HepG2 (cell line): ENCODE results near the gene ANTKMT. TPM values are rescaled to one million over a fixed set of nuclear protein-coding genes. Genes with fewer than 3 reads are reported as not detected.

Experiments used
- ATAC-seq: fragments of 200-7000 bp; cut with Tn5 transposase; 3 replicates; pipeline ENCODE4 v1.9.1; 2020; ENCODE audit warnings: mild to moderate bottlenecking, moderate library complexity
- BruUV-seq: library from RNA; stranded (reverse); fragments of 400-500 nt; replicated peaks from 2 replicates; lab custom pipeline; 2021; lab: Mats Ljungman, UMichigan
- CTCF ChIA-PET: fragments of 300-600 bp; formaldehyde crosslinking; extraction: SDS; loops from one replicate; lab custom pipeline; 2021; ENCODE audit warnings: low total read pairs, inconsistent platforms, low intra/inter-chr PET ratio; lab: Yijun Ruan, JAX
- POLR2A ChIA-PET: fragments of 350-600 bp; sonication (Branson Sonifier 250); formaldehyde crosslinking; loops from one replicate; lab custom pipeline; 2020; ENCODE audit warnings: antibody characterized with exemption, inconsistent platforms; lab: Yijun Ruan, JAX
- DNase-seq: peaks from one replicate; pipeline ENCODE4 v3.0.0-alpha.2; 2015; ENCODE audit warnings: low spot score
- FAIRE-seq: peaks from 3 replicates; lab custom pipeline; 2011; peaks lifted over from hg19 to GRCh38; lab: Jason Lieb, UNC
- H2AFZ ChIP-seq: one replicate; pipeline ENCODE4 v1.6.1; 2011; ENCODE audit warnings: low read length, inconsistent platforms
- H3K27ac ChIP-seq: fragments of 300-600 bp; 3 replicates; pipeline ENCODE4 v1.8.0; 2011; ENCODE audit warnings: mixed run types, mild to moderate bottlenecking, mixed read lengths, low read length, inconsistent platforms; ENCODE audit not compliant: insufficient read depth; ENCODE audit errors: extremely low read length
- H3K27me3 ChIP-seq, 2 experiments: fragments of 200-600 bp in 1 of 2; 2 replicates in 1 of 2; 3 replicates in 1 of 2; pipeline versions ENCODE4 v1.6.0 to v1.8.0; 2011; ENCODE audit warnings: low read length in 2 of 2, mild to moderate bottlenecking in 2 of 2, moderate library complexity in 2 of 2, inconsistent platforms in 1 of 2; ENCODE audit not compliant: insufficient read depth in 2 of 2, control insufficient read depth in 1 of 2
- H3K36me3 ChIP-seq, 2 experiments: fragments of 200-600 bp in 1 of 2; replicated peaks in 1 of 2; 2 replicates in 1 of 2; 3 replicates in 1 of 2; pipeline versions ENCODE4 v1.5.1 to v1.8.0; 2011; ENCODE audit warnings: low read length in 2 of 2, inconsistent platforms in 1 of 2; ENCODE audit not compliant: insufficient read depth in 2 of 2, control insufficient read depth in 1 of 2
- H3K4me1 ChIP-seq: 2 replicates; pipeline ENCODE4 v1.5.1; 2012; ENCODE audit warnings: low read length, inconsistent platforms; ENCODE audit not compliant: insufficient read depth
- H3K4me2 ChIP-seq: 2 replicates; pipeline ENCODE4 v1.6.0; 2011; ENCODE audit warnings: low read depth, low read length, inconsistent platforms
- H3K4me3 ChIP-seq, 3 experiments: fragments of 200-600 bp in 1 of 3; sonication (generic), shearing (Covaris generic) in 1 of 3; replicated peaks in 1 of 3; 2 replicates each; pipeline ENCODE4 v1.5.1; 2011 to 2016; ENCODE audit warnings: low read length in 3 of 3, inconsistent platforms in 2 of 3, low read depth in 2 of 3, mild to moderate bottlenecking in 2 of 3, control low read depth in 1 of 3, mixed read lengths in 1 of 3; ENCODE audit not compliant: insufficient read depth in 1 of 3
- H3K79me2 ChIP-seq: one replicate; pipeline ENCODE4 v1.6.1; 2011; ENCODE audit warnings: low read length, inconsistent platforms; ENCODE audit not compliant: insufficient read depth
- H3K9ac ChIP-seq: 2 replicates; pipeline ENCODE4 v1.6.0; 2011; ENCODE audit warnings: mild to moderate bottlenecking, low read depth, low read length, inconsistent platforms; ENCODE audit not compliant: insufficient read depth
- H3K9me3 ChIP-seq: 2 replicates; pipeline ENCODE4 v1.5.1; 2012; ENCODE audit warnings: mild to moderate bottlenecking, low read length
- H4K20me1 ChIP-seq: 2 replicates; pipeline ENCODE4 v1.6.0; 2011; ENCODE audit warnings: inconsistent platforms, mild to moderate bottlenecking, low read length, moderate library complexity; ENCODE audit not compliant: insufficient read depth
- AGO1 ChIP-seq: fragments of 200-400 bp; formaldehyde crosslinking; IDR thresholded peaks from 2 replicates; pipeline ENCODE4 v1.6.1; 2017; ENCODE audit warnings: mild to moderate bottlenecking, low read depth, low read length, moderate library complexity; ENCODE audit not compliant: poor library complexity, severe bottlenecking
- IKZF4 ChIP-seq: sonication (generic); formaldehyde crosslinking; IDR thresholded peaks from 2 replicates; pipeline ENCODE4 v1.5.1; 2020; ENCODE audit warnings: borderline replicate concordance, mild to moderate bottlenecking, low read depth, missing genetic modification reagents; ENCODE audit errors: not compliant biosample characterization
- KDM5B ChIP-seq: sonication (generic); formaldehyde crosslinking; IDR thresholded peaks from 2 replicates; pipeline ENCODE4 v1.4.0; 2020; ENCODE audit warnings: missing genetic modification reagents, mild to moderate bottlenecking, borderline replicate concordance
- MTF1 ChIP-seq: sonication (generic); formaldehyde crosslinking; IDR thresholded peaks from 2 replicates; pipeline ENCODE4 v1.5.0; 2020; ENCODE audit warnings: missing genetic modification reagents
- NCOA1 ChIP-seq: sonication (generic); formaldehyde crosslinking; IDR thresholded peaks from 2 replicates; pipeline ENCODE4 v1.9.0; 2021; ENCODE audit warnings: missing genetic modification reagents
- PLRG1 ChIP-seq: fragments of 450-650 bp; conservative IDR thresholded peaks from 2 replicates; pipeline ENCODE4 v1.6.1; 2016
- POGZ ChIP-seq: sonication (generic); formaldehyde crosslinking; IDR thresholded peaks from 2 replicates; pipeline ENCODE4 v1.4.0; 2020; ENCODE audit warnings: mild to moderate bottlenecking, missing genetic modification reagents
- ZBTB7B ChIP-seq: sonication (generic); formaldehyde crosslinking; IDR thresholded peaks from 2 replicates; pipeline ENCODE4 v1.4.0; 2020; ENCODE audit warnings: missing genetic modification reagents
- ZNF160 ChIP-seq: sonication (generic); formaldehyde crosslinking; IDR thresholded peaks from 2 replicates; pipeline ENCODE4 v1.8.0; 2022; ENCODE audit warnings: mild to moderate bottlenecking, inconsistent platforms, missing genetic modification reagents
- ZNF776 ChIP-seq: sonication (generic); formaldehyde crosslinking; IDR thresholded peaks from 2 replicates; pipeline ENCODE4 v1.4.0; 2020; ENCODE audit warnings: mild to moderate bottlenecking, missing genetic modification reagents
- ZSCAN21 ChIP-seq: sonication (generic); formaldehyde crosslinking; IDR thresholded peaks from 2 replicates; pipeline ENCODE4 v1.8.0; 2022; ENCODE audit warnings: mild to moderate bottlenecking, missing genetic modification reagents, moderate library complexity, borderline replicate concordance
- WGBS: methylation state at CpG from one replicate; pipeline ENCODE4 v1.1.6; 2017; ENCODE audit warnings: low lambda C conversion rate; 5-methylcytosine and 5-hydroxymethylcytosine counted together
- in situ Hi-C: cut with HindIII; loops from 2 replicates; pipeline ENCODE4 v1.10.0; 2017; ENCODE audit warnings: low pct_unique_long_range_greater_than_20kb; ENCODE audit not compliant: extremely low pct_ligation_motif_present
- intact Hi-C: fragments of 100-400 bp; cut with micrococcal nuclease; formaldehyde crosslinking; loops from one replicate; pipeline ENCODE4 v1.10.0; 2022; ENCODE audit not compliant: unreplicated experiment
- polyA plus RNA-seq, 8 experiments: library from polyadenylated mRNA; depleted of rRNA in 3 of 8; stranded (reverse) in 7 of 8; unstranded in 1 of 8; fragments of >200 nt; fragmentation: Illumina TruSeq in 4 of 8; extraction: Trizol in 4 of 8; gene quantifications; 2 replicates each; pipeline versions ENCODE4 v1.2.1 to v1.2.3, GENCODE V29; 2011 to 2016; ENCODE audit warnings: low read depth in 4 of 8, missing spikeins in 1 of 8, mixed read lengths in 1 of 8; ENCODE audit not compliant: insufficient read depth in 1 of 8
- total RNA-seq, 5 experiments: library from RNA; depleted of rRNA; stranded (reverse); fragments of >200 nt; fragmentation: Illumina TruSeq; extraction: Trizol; gene quantifications; 2 replicates each; pipeline ENCODE4 v1.2.3, GENCODE V29; 2016; ENCODE audit warnings: low read depth in 1 of 5
- TF ChIP-seq, protein P1 (sequence below): sonication (generic); formaldehyde crosslinking; IDR thresholded peaks from 2 replicates; pipeline ENCODE4 v1.5.1; 2020; ENCODE audit warnings: mild to moderate bottlenecking, missing genetic modification reagents, moderate library complexity
- TF ChIP-seq, protein P2 (sequence below): IDR thresholded peaks from 2 replicates; pipeline ENCODE4 v1.6.1; 2016; ENCODE audit warnings: low read depth, control low read depth
- TF ChIP-seq, protein P3 (sequence below): sonication (generic); formaldehyde crosslinking; IDR thresholded peaks from 2 replicates; pipeline ENCODE4 v1.4.0; 2020; ENCODE audit warnings: missing genetic modification reagents

The ANTKMT gene
- total and polyA plus RNA-seq, 2 of the 13 experiments (the other 11 are each of a cell fraction or from before 2014, with no cell fraction given) = 7.5 to 47.8 TPM

DNA sequence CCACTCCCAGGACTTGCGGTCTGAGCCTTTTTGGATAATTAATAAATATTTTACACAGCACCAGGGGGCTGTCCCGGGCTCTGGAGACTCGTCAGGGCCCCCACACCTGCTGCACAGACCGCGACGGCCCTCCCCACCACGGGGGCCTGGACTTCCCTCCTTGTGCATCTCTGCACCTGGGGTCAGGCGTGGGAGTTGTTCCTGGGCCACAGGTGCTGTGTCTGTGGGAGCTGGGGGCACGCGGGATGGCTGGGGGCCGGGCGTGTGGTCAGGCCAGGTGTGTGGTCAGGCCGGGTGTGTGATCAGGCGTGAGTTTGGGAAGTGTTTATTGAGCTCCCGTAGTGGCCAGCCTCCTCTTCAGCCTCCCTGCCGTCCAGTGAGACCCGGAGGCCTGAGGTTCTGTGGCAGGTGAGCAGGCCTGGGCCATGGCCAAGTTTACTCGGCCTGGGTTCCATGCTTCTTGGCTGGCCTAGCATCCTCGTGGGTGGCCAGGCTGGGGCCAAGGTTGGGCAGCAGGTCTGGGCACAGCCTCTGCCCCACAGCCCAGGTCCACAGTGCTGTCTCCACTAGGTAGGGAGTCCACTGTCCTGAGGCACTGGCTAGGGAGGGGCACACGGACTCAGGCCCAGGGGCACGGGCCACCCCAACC is 42.6 kb upstream of the ANTKMT start:
- Histone ChIP-seq H3K79me2 (peaks cover 16% of the 10 kb centered on the region), H4K20me1 (0 out of 2 replicates have a peak, but pooled peaks cover 3% of the 10 kb centered on the region), H3K9me3 (no peaks in the 10 kb centered on the region), H3K4me3 (peak overlapping the region in 2 of 3 experiments; percentile 61 to 85; a peak in 4 of 6 replicates), H3K9ac (peak overlapping the region; percentile 75), H2AFZ (no peak overlapping the region), H3K4me1 (peaks cover 48% of the 10 kb centered on the region), H3K27ac (peak overlapping the region; percentile 80), H3K36me3 (peaks cover 12 to 17% of the 10 kb centered on the region in 2 experiments; a peak in 4 of 5 replicates), H3K4me2 (peak overlapping the region; percentile 99), H3K27me3 (no peaks in the 10 kb centered on the region; a peak in 1 of 5 replicates)
- ATAC-seq (peak; percentile 2), DNase-seq (no peak), FAIRE-seq (no peak)
- ChIA-PET POLR2A (interaction anchor here (0.6 to 4.4 kb wide), 9 partner anchors 11 to 276 kb away, joined by 3 to 34 read pairs (median 7); partner anchors contain the start of genes ANTKMT, METTL26, RHOT2 and WDR24), CTCF (no interaction called here)
- no TSS peak for BruUV-seq
- WGBS = 66% methylated on average over 11 of the region's 21 CpGs
- TF ChIP-seq MTF1 (CRISPR knock-in tag) (no peak), NCOA1 (CRISPR knock-in tag) (0 out of 2 replicates have a peak, but pooled peaks have one; percentile 35), PLRG1 (no peak), ZNF776 (peak; percentile 39; the same call in 1 of the 2 replicates), POGZ (CRISPR knock-in tag) (0 out of 2 replicates have a peak, but pooled peaks have one; percentile 24), AGO1 (no peak), ZNF160 (CRISPR knock-in tag) (no peak), KDM5B (0 out of 2 replicates have a peak, but pooled peaks have one; percentile 10), ZBTB7B (CRISPR knock-in tag) (no peak), IKZF4 (CRISPR knock-in tag) (peak; percentile 19), ZSCAN21 (CRISPR knock-in tag) (0 out of 2 replicates have a peak, but pooled peaks have one; percentile 6)
- TF ChIP-seq, protein P1, sequence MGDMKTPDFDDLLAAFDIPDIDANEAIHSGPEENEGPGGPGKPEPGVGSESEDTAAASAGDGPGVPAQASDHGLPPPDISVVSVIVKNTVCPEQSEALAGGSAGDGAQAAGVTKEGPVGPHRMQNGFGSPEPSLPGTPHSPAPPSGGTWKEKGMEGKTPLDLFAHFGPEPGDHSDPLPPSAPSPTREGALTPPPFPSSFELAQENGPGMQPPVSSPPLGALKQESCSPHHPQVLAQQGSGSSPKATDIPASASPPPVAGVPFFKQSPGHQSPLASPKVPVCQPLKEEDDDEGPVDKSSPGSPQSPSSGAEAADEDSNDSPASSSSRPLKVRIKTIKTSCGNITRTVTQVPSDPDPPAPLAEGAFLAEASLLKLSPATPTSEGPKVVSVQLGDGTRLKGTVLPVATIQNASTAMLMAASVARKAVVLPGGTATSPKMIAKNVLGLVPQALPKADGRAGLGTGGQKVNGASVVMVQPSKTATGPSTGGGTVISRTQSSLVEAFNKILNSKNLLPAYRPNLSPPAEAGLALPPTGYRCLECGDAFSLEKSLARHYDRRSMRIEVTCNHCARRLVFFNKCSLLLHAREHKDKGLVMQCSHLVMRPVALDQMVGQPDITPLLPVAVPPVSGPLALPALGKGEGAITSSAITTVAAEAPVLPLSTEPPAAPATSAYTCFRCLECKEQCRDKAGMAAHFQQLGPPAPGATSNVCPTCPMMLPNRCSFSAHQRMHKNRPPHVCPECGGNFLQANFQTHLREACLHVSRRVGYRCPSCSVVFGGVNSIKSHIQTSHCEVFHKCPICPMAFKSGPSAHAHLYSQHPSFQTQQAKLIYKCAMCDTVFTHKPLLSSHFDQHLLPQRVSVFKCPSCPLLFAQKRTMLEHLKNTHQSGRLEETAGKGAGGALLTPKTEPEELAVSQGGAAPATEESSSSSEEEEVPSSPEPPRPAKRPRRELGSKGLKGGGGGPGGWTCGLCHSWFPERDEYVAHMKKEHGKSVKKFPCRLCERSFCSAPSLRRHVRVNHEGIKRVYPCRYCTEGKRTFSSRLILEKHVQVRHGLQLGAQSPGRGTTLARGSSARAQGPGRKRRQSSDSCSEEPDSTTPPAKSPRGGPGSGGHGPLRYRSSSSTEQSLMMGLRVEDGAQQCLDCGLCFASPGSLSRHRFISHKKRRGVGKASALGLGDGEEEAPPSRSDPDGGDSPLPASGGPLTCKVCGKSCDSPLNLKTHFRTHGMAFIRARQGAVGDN = peak; percentile 3; the same call in 1 of the 2 replicates
- TF ChIP-seq, protein P2, sequence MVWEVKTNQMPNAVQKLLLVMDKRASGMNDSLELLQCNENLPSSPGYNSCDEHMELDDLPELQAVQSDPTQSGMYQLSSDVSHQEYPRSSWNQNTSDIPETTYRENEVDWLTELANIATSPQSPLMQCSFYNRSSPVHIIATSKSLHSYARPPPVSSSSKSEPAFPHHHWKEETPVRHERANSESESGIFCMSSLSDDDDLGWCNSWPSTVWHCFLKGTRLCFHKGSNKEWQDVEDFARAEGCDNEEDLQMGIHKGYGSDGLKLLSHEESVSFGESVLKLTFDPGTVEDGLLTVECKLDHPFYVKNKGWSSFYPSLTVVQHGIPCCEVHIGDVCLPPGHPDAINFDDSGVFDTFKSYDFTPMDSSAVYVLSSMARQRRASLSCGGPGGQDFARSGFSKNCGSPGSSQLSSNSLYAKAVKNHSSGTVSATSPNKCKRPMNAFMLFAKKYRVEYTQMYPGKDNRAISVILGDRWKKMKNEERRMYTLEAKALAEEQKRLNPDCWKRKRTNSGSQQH = 0 out of 2 replicates have a peak, but pooled peaks have one; percentile 6
- TF ChIP-seq, protein P3, sequence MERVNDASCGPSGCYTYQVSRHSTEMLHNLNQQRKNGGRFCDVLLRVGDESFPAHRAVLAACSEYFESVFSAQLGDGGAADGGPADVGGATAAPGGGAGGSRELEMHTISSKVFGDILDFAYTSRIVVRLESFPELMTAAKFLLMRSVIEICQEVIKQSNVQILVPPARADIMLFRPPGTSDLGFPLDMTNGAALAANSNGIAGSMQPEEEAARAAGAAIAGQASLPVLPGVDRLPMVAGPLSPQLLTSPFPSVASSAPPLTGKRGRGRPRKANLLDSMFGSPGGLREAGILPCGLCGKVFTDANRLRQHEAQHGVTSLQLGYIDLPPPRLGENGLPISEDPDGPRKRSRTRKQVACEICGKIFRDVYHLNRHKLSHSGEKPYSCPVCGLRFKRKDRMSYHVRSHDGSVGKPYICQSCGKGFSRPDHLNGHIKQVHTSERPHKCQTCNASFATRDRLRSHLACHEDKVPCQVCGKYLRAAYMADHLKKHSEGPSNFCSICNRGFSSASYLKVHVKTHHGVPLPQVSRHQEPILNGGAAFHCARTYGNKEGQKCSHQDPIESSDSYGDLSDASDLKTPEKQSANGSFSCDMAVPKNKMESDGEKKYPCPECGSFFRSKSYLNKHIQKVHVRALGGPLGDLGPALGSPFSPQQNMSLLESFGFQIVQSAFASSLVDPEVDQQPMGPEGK (CRISPR knock-in tag) = peak; percentile 22; the same call in 1 of the 2 replicates
- intact Hi-C loops (no loop called here), in situ Hi-C loops (no loop called here)
